ENCODE data around the gene CALM1.

The CALM1 gene

DNA sequence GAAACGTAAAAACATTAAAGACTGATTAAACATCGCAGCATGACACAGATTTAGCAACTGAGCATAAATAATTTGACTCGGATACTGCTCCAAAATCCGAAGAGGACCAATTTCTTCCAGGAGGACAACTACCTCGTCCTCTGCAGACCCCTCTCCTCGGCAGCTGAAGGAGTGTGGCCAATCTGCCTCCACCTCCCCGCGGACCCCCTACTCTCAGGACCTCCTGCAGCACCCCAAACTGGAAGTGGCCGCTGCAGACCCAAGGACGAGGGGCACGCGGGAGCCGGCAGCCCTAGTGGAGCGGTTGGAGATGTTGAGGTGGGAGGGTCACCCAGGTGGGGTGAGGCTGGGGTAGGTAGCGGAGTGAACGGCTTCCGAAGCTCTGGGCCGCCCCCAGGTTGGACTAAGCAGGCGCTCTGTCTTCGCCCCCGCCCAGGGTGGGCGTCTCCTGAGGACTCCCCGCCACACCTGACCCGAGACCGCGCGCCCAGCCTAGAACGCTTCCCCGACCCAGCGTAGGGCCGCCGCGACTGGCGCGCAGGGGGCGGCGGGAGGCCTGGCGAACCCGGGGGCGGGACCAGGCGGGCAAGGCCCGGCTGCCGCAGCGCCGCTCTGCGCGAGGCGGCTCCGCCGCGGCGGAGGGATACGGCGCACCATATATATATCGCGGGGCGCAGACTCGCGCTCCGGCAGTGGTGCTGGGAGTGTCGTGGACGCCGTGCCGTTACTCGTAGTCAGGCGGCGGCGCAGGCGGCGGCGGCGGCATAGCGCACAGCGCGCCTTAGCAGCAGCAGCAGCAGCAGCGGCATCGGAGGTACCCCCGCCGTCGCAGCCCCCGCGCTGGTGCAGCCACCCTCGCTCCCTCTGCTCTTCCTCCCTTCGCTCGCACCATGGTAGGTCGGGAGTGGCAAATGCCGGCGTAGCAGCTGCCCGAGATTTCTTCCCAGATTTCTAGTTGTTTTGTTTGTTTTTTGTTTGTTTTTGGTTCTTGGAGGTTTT lies at the start of gene CALM1:
Gene CALM1 (plus strand): TSS at position 689 of the 999 bp plus-strand sequence. CDS start 202 bp downstream, at position 891.
- DNase-seq = peak; percentile 47 to 95 (median 87)

GRCh38 chr14:90348270-90348669 lies 48.6 kb upstream of the CALM1 start:
- DNase-seq = no peak

- DNase-seq = no peak
These were observed 47.1 kb upstream of the CALM1 start for GRCh38 chr14:90349739-90350138.

DNA sequence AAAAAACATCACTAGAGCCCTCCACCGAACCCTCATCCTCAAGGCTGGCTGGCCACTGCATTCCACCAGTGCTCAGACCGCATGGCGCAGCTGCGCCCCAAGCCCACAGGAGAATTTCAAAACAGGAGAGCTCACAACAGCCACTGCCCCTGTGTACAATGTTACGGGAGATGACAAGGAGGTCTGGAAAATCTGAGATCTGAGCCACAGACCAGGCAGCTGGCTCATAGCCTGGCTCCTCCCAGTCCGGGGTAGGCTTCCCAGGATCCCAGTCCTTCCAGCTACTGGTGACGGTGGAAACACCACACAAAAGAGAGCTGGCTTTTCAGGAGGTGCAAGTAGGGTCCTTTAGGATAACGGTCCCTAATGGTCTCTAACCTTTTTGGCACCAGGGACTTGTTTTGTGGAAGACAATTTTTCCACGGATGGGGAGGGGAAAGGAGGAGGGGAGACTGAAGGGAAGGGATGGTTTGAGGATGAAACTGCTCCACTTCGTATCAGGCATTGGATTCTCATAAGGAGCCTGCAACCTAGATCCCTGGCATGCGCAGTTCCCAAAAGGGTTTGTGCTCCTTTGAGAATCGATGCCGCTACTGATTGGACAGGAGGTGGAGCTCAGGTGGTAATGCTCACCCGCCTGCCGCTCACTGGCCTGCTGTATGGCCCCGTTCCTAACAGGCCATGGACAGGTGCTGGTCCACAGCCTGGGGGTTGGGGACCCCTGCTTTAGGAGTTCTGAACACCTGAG lies 42.1 kb upstream of the CALM1 start:
- DNase-seq = no peak

- DNase-seq = peak in 1 of 51 donors; percentile 4
These were observed 41.0 kb upstream of the CALM1 start for GRCh38 chr14:90355540-90356518.

DNA sequence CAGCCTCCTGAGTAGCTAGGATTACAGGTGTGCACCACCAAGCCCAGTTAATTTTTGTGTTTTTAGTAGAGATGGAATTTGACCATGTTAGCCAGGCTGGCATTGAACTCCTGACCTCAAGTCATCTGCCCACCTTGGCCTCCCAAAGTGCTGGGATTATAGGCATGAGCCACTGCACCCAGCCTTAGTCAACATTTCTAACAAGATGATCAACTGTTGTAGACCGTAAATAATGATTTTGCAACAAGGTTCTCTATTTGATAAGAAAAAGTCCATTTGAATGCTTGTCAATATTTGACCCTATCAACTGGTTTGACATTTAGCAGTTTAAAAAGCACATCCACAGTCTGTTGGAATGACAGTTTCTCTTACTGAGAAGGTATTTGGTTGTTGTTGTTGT lies 39.9 kb upstream of the CALM1 start:
- DNase-seq = no peak

DNA sequence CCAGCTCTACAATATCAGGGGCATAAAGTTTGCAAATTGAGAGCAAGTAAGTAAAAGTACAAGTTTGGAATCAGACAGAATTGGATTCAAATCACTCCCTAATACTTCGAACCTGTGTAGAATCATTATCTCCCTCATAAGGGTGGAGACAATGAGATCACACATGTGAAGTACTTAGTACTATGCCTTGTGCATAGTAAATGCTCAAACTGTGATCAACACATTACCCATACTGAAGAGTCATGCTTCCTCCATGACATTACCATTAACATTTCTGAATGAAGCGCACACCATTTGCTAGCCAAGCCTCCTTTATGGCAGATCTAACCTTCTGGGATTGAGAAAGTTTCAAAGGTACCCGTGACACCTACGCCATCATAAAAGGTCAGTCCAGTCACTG lies 38.5 kb upstream of the CALM1 start:
- DNase-seq = no peak

- DNase-seq = no peak
These were observed 34.8 kb upstream of the CALM1 start for GRCh38 chr14:90361865-90362557.

DNA sequence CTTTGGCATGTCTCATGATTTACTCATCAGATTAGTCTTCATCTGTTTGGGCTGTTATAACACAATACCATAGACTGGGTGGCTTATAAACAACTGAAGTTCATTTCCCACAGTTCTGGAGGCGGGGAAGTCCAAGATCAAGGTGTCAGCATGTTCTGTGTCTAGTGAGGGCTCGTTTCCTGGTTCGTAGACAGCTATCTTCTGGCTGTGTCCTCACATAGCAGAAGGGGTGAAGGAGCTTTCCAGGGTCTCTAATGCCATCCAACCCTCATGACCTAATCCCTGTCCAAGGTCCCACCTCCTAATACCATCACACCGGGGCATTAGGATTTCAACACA lies 34.3 kb upstream of the CALM1 start:
- no peak for DNase-seq

GRCh38 chr14:90368946-90369721 lies 27.7 kb upstream of the CALM1 start:
- peak in 7 of 51 donors; percentile 0 to 45 (median 18) for DNase-seq

GRCh38 chr14:90373887-90374286 lies 22.9 kb upstream of the CALM1 start:
- no peak for DNase-seq

DNA sequence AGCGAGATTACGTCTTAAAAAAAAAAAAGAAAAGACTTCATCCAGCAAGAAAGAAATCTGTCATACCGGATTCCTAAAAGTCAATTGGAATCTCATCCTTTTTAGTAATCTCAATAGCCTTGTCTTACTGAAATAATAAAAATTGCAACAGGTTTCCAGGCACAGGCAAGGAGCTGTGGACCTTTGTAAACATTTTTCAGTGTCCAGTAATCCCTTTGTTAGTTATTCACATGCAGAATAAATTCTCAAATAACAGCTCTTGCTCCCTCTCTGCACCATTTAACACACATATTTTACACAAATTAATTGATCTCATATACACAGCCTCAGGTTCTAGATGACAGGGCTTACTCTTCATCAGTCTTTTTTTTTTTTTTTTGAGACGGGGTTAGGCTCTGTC lies 22.0 kb upstream of the CALM1 start:
- no peak for DNase-seq

DNA sequence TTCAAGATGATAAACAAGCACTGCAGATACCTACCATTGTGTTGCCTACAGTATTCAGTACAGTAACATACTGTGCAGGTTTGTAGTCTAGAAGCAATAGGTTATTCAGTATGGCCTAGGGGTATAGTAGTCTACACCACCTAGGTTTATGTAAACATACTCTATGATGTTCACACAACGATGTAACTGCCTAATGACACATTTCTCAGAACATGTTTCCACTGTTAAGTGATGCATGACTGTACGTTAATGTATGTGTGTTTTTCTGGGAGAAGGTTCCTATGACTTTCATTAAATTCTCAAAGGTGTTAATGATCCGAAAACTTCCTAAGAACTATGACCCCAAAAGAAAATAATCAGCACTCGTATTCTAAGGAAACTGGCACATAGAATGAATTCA lies 20.9 kb upstream of the CALM1 start:
- DNase-seq = no peak

- DNase-seq = no peak
These were observed 18.6 kb upstream of the CALM1 start for GRCh38 chr14:90378249-90378648.

DNA sequence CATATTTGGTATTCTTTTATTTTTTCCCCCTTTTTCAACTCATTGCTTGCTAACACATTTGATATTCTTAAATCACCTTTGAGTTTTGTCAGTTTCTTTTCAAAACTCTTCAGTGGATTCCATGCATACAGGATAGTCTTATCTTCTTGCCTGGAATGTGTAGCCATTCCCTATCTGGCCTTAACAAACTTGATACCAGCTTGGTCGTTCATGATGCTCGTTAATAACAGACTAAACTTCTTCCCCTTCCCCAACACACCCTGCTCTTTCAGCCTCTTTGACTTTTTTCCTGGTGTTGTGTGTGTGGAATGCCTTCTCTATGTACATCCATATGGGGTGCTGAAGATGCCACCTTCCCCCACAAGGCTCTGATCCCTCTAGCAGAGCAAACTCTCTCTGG lies 17.7 kb upstream of the CALM1 start:
- DNase-seq = no peak

DNA sequence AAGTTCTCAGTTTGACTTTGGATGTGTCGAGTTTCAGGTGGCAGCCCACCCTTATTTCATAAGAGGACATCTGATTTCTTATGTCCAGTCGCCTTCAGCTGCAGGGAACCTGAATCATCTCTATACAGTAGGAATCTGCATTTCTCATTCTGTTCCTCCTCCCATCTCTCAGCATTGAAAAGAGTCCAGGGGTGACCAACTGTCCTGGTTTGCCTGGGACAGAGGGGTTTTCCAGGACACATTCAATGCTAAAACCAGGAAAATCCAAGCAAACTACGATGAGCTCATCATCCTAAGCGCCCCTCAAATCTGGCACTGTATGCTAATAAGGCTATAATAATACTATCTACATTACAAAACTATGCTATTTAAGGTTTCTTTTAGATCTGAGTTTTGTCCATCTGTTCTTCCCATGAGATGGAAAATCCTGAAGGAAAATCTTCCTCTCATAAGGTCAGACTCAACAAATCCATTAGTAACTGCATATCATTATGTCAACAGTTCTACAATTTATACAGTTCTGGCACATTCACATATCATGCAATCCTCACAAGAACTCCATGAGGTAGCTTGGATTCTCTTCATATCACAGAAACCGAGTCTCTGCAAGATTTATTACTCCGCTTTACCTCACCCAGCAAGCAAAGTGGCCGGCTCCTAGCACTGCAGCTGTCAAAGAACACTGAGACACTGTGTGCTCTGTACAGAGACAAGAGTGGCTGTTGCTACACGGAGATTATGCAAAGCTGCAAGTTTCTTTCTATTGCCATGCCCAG lies 15.6 kb upstream of the CALM1 start:
- peak in 37 of 51 donors; percentile 8 to 90 (median 51) for DNase-seq

DNA sequence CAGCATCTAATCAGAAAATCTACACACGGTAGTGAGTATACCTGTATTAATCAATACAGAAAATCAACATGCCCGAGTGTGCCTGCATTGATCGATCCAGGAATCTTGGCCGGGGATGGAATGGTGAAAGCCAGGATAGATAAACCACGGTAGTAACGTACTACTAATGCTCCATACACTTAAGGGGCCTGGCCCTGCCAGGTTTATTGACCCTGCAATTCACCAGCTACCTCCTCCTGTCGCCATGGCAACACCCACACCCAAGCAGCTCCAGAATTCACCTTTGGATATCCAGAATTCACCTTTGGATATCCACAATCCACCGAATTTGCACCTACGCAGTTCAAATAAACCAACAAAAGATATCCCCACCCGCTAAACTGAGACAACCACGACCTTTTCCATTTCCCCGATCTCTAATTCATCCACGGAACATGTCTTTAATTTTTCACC lies 14.8 kb upstream of the CALM1 start:
- DNase-seq = peak in 16 of 51 donors; percentile 6 to 90 (median 20)

- DNase-seq = peak in 49 of 51 donors; percentile 31 to 96 (median 77)
These were observed 14.2 kb upstream of the CALM1 start for GRCh38 chr14:90382491-90383125.
